NCI-H82 treated with DMSO at 0.1 percent for 48 hours (cell line): ENCODE measurements around the gene MBOAT2.
"Not testable (repeated sequence)": the region's sequence is repeated elsewhere in the genome, so short reads cannot be mapped to it uniquely, and the experiment has no call there.

Experiments used
- DNase-seq: peaks from one replicate; lab custom pipeline; 2025; ENCODE audit not compliant: unreplicated experiment; lab: John Stamatoyannopoulos, UW

MBOAT2 gene

DNA sequence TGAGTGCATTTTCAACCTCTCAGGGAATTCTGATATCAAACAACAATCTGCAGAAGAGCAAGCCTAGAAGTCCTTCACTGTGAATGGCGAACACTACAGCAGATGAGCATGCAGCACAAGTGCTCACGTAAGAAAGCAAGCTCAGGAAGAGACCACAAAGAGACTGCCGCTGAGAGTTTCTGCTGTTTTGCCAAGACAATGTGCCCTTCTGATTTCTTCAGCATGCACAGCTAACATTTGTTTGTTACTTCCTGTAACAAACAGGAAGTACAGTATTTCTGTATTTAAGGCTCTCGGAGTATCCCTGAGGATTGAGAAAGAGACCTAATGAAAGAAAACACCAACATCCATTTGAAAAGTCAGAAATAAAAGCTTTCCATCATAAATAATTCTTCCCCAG lies 45.9 kb downstream of the MBOAT2 start:
- no peak for DNase-seq

DNA sequence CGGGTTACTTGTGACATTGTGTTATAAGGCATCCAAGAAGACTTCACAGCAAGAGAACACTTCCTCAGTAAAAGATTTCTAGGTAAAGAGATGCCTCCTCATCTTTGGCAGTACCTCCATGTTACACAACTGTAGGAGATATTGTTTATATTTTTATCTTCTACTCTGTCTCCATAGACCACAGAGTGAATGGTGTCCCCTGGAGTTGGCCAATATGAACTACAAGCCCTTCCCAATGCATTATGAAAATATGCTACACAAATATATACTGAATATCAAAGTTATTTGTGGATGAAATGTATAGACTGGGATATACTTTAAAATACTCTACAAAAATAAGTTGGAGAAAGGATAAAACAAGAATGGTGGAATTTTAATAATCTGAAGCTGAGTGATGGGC lies 46.7 kb downstream of the MBOAT2 start:
- no peak for DNase-seq

DNA sequence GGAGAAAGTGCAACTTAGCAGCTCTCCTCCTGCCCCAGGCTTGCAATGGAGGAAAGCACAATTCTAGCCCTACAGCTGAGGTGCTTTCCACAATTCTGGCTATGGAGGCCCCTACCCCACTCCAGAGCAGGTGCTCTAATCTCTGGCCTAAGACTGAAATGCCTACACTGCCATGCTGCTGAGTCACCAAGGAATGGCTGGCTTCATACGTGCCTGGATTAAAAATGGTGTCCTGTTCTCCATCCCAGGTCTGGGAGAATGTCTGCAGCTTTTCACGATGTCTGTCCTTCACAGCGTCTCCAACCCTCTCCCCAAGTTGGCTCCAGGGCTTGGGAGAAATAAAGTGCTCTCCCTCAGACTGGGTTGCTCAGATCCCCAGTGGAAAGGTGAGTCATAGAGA lies 48.5 kb downstream of the MBOAT2 start:
- no peak for DNase-seq

DNA sequence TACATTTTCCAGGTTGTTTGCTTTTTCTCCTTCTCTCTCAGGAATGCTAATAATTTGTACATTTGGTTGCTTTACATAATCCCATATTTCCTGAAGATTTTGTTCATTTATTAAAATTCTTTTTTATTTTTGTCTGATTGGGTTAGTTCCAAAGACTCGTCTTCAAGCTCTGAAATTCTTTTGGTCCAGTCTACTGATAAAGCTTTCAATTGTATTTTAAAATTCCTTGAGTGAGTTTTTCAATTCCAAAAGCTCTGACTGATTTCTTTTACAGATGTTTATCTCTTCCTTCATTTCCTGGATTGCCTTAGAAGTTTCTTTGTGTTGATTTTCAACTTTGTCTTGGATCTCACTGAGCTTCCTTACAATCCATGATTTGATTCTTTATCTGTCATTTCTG lies 50.0 kb downstream of the MBOAT2 start:
- DNase-seq, result no peak

DNA sequence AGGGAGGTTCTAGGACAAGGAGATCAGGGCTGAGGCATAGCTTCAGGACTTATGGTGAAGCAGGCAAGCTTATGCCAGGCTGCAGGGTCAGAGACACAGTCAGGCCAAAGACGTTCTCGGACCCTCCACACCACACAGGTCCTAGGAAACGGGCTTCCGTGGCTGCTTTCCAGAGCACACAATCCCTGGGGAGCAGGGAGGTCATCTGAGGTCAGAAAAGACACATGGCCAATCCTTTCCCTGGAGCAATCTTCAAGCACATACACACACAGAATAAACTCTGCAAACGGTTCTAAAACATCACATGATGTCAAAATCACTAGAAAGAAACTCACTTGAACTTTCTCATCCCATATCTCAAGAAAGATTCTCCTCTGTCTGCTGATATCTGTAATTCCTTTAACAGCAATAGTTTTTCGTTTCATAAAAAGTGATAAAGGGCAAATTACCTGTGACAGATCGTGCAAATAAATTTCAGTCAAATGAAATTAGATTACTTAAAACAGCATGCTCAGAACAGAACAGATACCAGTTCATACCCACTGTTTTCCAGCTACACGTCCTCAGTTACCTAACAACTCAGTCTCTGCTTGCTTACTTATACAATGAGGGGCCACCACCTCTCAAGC lies 63.9 kb downstream of the MBOAT2 start:
- no peak for DNase-seq

DNA sequence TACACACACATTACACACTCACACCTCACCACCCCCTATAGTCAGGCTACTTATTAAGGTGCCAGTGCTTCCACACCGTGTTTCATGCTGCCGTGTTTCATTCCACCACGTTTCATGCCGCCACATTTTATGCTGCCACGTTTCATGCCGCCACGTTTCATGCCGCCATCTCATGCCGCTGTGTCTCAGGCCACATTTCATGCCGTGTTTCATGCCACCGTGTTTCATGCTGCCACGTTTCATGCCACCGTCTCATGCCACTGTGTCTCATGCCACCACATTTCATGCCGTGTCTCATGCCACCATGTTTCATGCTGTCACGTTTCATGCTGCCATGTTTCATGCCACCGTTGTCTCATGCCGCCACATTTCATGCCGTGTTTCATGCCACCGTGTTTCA lies 65.1 kb downstream of the MBOAT2 start:
- DNase-seq, result no peak

DNA sequence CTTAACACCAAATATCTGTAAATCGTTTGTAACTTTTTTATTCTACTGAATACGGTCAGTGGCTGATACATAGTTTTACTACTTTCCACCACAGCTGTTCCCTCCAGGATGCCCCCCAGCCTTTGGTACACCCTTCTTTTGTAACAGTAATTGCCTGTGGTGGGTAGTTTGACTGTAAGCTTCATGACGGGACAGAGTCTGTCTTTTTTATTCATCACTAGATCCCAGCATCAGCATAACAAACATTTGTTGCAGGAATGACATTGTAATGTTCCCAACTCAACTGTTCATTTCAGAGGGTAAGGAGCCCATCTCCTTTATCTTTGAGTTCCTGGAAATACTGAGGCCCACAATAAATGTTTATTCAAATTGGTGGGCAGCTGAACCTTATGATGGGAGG lies 67.5 kb downstream of the MBOAT2 start:
- no peak for DNase-seq

DNA sequence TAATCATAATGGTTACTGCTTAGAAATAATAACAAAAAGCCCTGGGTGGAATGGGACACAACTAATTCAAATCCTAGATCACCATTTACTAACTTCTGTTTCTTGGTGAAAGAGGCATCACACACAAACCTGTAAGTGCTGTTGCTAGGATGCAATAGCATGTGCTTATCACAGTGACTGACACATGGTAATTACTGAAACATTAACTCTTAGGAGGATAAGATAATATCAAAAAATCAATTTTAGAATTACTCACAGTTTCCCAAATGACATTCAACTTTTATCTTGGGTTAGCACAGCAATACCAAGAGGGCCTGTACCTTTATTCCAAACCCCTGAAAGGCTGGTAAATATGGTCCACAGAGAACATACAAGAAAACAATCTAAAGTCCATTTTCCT lies 69.1 kb downstream of the MBOAT2 start:
- no peak for DNase-seq

DNA sequence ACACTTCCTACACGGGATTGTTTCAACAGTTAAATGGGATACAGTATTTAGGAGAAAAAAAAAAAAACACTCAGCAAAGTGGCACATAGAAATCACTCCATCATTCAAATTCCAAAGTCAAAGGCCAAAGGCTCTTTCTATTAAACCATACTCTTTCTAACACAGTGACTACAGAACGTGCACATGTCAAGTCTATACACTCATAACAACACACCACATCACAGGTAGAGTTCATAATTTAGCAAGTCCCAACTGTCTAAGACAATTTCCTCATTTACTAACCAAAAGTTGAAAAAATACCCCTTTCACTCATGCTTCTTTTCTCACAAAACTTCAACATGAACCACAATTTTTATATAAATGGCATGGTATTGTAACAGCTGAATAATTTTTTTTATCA lies 70.8 kb downstream of the MBOAT2 start:
- no peak for DNase-seq

DNA sequence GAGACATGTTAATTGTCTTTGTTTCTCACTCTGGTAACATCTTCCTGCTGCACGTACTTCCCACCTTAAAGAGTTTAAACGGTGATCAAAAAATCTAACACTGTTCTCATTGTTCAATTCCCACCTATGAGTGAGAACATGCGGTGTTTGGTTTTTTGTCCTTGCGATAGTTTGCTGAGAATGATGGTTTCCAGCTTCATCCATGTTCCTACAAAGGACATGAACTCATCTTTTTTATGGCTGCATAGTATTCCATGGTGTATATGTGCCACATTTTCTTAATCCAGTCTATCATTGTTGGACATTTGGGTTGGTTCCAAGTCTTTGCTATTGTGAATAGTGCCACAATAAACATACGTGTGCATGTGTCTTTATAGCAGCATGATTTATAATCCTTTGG lies 73.3 kb downstream of the MBOAT2 start:
- not testable (repeated sequence) for DNase-seq

DNA sequence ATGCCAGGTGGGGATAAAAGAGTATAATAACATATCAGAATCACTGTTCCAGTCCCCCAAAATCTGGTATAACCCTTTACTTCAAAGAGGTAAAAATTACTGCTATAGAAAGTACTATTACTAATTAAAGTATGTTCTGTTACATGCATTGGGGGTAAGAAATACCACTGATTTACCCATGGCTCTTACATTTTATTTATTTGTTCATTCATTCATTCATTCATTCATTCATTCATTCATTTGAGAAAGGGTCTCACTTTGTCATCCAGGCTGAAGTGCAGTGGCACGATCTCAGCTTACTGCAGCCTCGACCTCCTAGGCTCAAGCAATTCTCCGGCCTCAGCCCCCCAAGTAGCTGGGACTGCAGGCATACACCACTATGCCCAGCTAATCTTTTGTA lies 74.4 kb downstream of the MBOAT2 start:
- no peak for DNase-seq

DNA sequence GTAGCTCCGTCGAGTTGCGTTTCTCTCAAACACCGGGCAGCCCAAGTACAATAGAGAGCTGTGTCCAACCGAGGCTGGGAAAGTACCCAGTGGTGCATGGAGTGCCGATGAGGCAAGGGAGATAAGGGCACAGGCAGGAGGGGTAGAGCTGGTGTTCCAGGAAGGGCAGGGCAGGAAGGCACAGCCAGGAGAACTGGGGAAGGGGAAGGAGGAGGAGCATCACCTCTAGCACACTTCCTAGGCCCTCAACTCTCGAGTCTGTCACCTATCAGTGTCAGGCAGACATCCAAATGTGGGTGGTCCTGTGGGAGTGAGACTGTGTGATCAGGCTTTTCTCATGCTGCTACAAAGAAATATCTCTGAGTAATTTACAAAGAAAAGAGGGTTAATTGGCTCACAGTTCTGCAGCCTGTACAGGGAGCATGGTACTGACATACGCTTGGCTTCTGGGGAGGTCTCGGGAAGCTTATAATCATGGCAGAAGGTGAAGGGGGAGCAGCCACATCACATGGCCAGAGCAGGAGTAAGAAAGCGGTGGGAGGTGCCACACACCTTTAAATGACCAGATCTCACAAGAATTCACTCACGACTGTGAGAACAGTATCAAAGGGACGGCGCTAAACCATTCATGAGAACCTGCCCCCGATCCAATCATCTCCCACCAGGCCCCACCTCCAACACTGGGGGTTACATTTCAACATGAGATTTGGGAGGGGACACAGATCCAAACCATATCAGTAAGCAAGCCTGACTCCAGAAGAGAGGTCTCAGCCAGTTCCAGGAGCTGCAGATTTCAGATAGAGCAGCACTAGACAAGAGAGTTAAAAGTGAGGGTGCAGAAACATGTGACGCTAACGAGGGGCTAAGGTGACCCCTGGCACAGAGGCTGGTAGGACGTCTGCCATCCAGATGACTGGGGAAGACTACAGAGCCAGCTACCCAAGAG lies 75.7 kb downstream of the MBOAT2 start:
- DNase-seq, result no peak

DNA sequence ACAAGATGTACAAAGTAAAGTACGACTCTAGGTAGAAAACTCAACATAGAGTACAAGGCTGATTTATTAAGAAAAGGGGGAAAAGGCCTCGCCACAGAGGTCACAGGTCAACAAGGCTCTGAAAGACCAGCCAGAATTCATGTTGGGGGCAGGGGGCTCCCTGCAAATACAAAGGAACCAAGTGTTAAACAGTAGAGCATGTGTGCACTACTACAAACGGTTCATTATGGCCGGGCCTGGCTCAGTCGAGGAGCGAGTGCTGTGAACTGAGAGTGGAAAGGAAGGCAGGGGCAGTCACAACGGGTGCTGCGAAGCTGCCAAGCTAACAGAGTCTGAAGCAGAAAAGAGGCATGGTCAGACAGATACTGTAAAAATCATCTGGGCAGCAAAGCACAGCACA lies 77.1 kb downstream of the MBOAT2 start:
- DNase-seq, result no peak

DNA sequence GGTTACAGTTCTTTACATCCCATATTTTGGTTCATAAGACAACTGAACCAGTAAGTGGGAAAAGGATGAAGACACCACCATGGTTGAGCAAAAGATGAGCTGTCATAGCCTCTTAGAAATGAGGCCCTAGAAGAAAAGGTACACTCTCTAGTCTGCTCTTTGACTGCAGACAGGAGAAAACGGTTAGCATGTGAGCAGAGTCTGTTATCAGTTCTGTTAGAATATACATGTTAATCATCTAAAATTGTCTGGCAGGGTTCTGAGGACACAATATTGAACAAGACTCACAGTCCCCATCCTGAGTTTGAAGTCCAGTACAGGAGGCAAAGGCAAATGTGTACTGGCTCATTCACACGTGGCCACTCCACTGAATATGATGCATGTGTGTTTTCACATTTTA lies 78.1 kb downstream of the MBOAT2 start:
- DNase-seq, result no peak

DNA sequence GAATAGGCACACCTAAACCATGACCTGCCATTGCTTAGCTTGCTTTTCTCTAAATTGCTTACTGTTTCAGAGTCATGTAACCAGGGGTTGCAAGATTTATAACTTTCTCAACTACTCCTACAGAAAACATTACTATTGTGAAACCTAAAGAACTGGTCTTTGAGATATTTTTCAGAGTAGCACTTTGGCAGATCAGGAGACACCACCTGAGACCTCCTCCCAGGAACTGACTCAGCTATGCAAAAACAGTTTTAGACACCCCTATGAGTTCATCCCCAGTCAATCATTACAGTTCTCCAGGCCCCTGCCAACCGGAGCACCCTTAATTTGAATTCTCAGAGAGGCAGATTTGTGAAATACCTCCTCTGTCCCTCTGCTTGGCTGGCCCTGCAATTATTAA lies 80.3 kb downstream of the MBOAT2 start:
- no peak for DNase-seq

DNA sequence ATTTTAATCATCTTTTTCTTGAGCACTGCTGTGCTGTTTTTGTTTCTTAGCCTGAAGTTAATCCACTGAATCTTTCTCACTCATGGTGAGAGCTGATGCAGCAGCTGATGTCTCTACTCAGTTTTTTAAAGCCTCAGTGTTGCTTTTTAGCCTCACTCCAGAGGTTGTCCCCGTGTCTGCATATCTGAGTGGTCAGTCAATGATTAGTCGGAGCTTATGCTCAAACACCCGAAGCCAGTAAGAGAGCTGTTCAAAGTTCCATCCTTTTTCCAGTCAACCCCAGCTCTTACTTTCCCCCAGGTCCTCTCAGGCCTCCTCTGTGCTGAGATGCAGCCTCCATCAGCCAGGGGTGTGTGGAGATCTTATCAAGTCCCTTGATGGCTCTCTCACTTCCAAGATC lies 81.1 kb downstream of the MBOAT2 start:
- DNase-seq, result no peak

DNA sequence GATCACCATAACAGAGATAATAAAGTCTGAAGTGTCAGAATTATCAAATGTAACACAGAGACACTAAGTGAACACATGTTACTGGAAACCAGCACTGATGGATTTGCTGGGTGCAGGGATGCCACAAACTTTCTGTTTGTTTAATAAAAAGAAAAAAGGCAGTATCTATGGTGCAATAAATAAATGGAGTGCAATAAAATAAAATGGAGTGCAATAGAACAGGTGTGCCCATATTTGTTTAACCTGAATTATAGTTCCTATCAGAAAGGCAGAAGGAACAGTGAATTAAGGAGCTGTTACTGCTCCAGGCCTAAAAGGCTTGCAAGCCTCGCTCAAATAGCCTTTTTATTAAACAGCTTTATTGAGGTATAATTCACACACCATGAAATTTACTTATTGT lies 85.1 kb downstream of the MBOAT2 start:
- no peak for DNase-seq

DNA sequence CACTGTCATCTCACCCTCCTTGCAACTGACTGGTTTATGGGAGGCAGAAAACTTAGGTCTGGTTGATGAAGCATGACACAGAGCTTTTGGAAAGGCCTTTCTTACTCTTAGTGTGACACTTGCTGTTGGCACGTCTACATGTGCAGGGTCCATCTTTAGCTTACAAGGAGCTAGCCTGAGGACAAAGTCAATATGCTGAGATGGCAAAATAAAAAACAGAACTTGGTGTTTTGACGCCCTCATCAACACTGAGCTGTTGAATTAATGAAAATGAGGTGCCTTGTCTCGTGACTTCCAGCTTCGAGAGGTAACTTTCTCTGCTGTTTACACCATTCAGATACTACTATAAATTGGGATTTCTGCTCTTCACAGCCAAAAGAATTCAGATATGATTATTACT lies 87.5 kb downstream of the MBOAT2 start:
- no peak for DNase-seq

DNA sequence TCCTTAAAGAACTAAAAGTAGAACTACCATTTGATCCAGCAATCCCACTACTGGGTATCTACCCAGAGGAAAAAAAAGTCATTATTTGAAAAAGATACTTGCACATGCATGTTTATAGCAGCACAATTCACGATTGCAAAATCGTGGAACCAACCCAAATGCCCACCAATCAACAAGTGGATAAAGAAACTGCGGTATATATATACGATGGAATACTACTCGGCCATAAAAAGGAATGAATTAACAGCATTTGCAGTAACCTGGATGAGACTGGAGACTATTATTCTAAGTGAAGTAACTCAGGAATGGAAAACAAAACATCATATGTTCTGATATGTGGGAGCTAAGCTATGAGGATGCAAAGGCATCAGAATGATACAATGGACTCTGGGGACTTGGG lies 89.7 kb downstream of the MBOAT2 start:
- DNase-seq, result not testable (repeated sequence)

DNA sequence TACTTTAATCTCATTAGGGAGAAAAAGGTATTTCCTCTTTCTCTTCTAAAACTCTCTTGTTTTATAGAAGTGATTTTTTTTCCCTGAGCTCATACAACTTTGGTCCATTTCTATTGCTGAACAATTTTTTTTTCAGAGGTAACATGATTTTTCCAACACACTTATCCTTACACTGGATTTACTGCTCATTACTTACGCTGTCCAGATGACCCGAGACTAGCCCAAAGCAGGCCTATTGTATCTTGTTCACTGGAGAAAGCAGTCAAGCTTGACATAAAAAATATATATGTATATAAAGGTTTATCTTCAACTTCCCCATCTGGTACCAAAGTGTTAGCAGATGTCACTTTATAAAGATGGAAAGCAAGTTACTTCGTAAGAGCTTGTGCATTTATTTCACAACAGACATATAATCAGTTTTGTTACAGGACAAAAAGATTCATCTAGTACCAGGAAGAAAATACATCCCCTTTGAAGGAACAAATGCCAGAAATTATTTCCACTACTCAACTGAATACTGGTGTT lies 95.7 kb downstream of the MBOAT2 start:
- DNase-seq, result no peak

DNA sequence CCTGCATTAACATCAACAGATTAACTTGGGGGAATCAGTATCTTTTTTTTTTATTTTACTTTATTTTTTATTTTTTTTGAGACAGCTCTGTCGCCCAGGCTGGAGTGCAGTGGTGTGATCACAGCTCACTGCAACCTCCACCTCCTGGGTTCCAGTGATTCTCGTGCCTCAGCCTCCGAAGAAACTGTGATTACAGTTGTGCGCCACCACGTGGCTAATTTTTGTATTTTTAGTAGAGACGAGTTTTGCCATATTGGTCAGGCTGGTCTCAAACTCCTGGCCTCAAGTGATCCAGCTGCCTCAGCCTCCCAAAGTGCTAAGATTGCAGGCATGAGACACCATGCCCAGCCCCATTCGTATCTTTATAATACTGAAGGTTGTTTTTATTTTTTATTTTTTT lies 99.6 kb downstream of the MBOAT2 start:
- DNase-seq, result not testable (repeated sequence)

DNA sequence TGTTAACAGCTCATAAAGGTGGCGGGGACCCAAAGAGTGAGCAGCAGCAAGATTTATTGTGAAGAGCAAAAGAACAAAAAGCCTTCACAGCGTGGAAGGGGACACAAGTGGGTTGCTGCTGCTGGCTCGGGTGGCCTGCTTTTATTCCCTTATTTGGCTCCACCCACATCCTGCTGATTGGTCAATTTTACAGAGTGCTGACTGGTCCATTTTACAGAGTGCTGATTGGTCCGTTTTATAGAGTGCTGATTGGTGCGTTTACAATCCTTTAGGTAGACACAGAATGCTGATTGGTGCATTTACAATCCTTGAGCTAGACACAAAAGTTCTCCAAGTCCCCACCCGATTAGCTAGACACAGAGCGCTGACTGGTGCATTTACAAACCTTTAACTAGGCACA lies 100.7 kb downstream of the MBOAT2 start:
- DNase-seq, result not testable (repeated sequence)
